ENCODE measurements around the gene PDYN. TPM values are rescaled to one million over a fixed set of nuclear protein-coding genes. Genes with fewer than 3 reads are reported as not detected.

PDYN gene
- total RNA-seq, 4 donors from 2014 or later, result not detected

DNA sequence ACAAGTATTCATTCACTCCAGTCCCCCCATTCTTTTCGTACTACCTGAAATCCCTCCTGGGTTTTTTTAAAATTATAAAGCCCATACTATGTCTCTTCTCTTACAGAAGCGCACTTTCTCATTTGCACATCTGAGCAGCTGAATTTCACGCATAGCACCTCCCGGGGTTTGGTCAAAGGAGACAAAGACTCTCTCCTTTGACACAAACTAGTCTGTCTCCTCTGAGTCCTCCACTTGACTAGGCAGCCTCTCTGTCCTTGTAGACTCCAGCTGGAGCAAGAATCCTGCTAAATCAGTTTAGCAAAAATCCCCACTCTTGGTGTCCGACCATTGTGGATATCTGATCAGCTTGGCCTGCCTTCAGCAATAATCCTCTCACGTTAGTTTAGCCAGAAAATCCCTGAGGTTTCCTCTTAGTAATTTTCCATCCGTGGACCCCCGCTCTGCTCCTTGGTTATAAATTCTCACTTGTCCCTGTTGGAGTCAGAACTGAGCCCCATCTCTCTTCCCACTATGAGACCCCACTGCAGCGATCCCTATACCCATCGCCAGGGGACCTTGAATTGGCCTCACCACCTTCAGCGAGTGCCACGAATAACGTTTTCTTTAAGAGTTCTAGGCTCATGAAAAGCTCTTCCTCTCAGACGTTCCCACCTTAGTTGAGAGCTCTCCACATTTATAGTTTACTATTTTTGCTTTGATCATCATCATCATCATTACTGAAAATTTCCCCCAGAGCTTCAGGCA lies 29.0 kb downstream of the PDYN start:
- no peak for DNase-seq (ENCODE audit: low spot score)
- TF ChIP-seq, protein P1, sequence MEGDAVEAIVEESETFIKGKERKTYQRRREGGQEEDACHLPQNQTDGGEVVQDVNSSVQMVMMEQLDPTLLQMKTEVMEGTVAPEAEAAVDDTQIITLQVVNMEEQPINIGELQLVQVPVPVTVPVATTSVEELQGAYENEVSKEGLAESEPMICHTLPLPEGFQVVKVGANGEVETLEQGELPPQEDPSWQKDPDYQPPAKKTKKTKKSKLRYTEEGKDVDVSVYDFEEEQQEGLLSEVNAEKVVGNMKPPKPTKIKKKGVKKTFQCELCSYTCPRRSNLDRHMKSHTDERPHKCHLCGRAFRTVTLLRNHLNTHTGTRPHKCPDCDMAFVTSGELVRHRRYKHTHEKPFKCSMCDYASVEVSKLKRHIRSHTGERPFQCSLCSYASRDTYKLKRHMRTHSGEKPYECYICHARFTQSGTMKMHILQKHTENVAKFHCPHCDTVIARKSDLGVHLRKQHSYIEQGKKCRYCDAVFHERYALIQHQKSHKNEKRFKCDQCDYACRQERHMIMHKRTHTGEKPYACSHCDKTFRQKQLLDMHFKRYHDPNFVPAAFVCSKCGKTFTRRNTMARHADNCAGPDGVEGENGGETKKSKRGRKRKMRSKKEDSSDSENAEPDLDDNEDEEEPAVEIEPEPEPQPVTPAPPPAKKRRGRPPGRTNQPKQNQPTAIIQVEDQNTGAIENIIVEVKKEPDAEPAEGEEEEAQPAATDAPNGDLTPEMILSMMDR (IDR thresholded peaks at IDR 0.05), result no peak
- ATAC-seq (ENCODE audit: low FRiP score), result no peak

DNA sequence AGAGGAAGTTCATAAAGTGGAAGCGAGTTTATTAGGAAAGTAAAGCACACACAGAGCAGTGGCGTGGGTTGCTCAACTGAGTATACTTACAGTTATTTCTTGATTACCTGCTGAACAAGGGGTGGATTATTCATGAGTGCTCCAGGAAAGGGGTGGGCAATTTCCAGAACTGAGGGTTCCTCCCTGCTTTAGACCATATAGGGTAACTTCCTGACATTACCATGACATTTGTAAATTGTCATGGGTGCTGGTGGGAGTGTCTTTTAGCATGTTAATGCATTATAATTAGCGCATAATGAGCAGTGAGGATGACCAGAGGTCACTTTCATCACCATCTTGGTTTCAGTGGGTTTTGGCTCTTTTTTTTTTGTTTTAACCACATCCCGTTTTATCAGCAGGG lies 29.8 kb downstream of the PDYN start:
- no peak for DNase-seq (ENCODE audit: low spot score)
- peak; percentile 35 for ATAC-seq (ENCODE audit: low FRiP score)
- TF ChIP-seq, protein P1 (IDR thresholded peaks at IDR 0.05), result no peak

DNA sequence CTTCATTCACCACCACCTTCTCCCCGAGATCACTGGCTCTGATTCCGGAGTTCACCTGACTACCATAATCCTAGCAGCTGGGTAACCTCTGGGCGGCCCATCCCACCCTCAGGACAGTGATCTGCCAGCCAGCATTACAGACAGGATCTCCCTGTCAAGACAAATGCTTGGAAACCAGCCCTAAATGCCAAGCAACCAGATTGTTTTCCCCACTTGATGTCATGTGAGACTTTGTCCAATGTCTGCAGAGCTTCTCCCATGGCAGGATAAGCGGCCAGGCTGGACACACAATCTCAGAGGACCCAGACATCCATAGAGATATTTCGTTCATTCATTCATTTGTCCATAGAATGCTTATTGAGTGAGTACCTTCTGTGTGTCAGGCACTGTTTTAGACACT lies 32.5 kb downstream of the PDYN start:
- DNase-seq (ENCODE audit: low spot score), result no peak
- TF ChIP-seq, protein P1 (IDR thresholded peaks at IDR 0.05), result no peak
- ATAC-seq (ENCODE audit: low FRiP score), result no peak

DNA sequence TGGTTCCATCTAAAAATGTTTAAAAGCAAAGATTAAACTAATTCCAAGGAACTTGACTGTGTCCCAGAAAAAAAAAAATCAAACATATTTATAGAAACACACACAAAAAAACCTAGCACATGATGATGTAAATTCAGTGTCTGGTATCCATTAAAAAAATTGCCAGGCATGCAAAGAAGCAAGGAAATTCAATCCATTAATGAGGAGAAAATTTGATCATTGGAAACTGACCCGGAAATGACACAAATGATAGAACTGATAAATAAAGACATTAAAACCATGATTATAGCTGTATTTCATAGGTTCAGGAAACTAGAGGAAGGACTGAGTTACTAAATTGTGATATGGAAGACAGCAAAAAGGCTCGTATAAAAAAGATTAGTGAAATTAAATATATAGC lies 34.7 kb downstream of the PDYN start:
- TF ChIP-seq, protein P1 (IDR thresholded peaks at IDR 0.05), result no peak
- no peak for ATAC-seq (ENCODE audit: low FRiP score)

DNA sequence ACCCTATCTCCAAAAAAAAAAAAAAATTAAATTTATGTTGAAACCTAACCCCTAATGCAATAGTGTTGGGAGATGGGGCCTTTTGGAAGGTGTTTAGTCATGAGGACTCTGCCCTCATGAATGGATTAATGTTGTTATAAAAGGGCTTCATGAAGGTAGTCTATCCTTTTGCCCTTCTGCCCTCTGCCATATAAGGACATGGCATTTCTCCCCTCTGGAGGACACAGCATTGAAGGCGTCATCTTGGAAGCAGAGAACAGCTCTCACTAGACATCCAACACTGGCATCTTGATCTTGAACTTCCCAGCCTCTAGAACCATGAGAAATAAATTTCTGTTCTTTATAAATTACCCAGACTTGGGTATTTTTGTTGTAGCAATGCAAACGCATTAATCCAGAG lies 35.4 kb downstream of the PDYN start:
- DNase-seq (ENCODE audit: low spot score) (no peak), ATAC-seq (ENCODE audit: low FRiP score) (no peak)

More for the DNA sequence above, 34.7 kb downstream of the PDYN start:
- DNase-seq (ENCODE audit: low spot score), result no peak

DNA sequence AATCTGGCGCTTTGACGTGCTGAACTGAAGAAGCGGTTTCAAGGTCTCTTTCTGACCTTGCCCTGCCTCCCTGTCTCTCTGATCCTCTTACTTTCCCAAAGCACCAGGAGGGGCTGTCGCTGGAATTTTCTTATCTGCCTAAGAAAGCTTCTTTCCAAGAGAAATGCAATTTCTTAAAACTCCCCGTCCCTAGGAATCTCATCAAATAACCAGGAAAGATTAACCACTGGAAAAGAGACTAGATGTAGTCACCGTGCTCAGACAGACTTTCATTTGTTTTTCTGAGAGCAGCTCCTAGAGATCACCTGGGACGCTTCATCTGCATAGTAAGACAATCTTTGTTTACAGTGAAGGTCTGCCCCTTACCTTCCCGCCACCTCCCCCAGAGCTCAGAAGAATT lies 38.6 kb downstream of the PDYN start:
- ATAC-seq (ENCODE audit: low FRiP score) (no peak), DNase-seq (ENCODE audit: low spot score) (no peak)
- TF ChIP-seq, protein P1 (IDR thresholded peaks at IDR 0.05), result no peak

More for the DNA sequence above, 35.4 kb downstream of the PDYN start:
- TF ChIP-seq, protein P1 (IDR thresholded peaks at IDR 0.05), result no peak

DNA sequence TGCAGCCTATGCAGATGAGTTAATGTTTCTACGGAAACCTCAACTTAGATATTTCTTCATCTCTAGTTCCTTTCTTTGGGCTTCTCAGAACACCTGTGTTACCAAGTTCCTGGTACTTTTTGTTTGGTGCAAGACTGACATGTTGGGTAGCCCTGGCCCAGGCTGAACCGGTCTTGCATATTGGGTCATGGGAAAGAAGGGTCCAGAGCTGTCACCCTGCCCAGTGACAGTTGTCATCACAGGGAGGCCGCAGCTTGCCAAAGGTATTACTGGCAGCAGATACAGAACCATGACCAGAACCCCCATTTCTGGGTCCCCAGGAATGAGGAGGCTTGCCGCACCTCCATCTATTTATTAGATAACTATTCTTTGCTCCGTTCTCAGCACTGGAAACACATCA lies 40.2 kb downstream of the PDYN start:
- ATAC-seq (ENCODE audit: low FRiP score) (no peak), DNase-seq (ENCODE audit: low spot score) (no peak)
- TF ChIP-seq, protein P1 (IDR thresholded peaks at IDR 0.05), result no peak

Data from omental fat pad (tissue), 4 donors.